IPS-18a (cell line): ENCODE measurements around the gene CNN3.

Experiments used
- H3K27ac ChIP-seq: one replicate; pipeline ENCODE4 v1.5.1; 2013; ENCODE audit warnings: low read length
- H3K27me3 ChIP-seq: one replicate; pipeline ENCODE4 v1.6.1; 2013; ENCODE audit warnings: mild to moderate bottlenecking, low read length; ENCODE audit not compliant: control insufficient read depth, insufficient read depth
- H3K36me3 ChIP-seq: one replicate; pipeline ENCODE4 v1.6.1; 2013; ENCODE audit warnings: low read depth, low read length; ENCODE audit not compliant: control insufficient read depth
- H3K4me1 ChIP-seq: one replicate; pipeline ENCODE4 v1.6.1; 2013; ENCODE audit warnings: low read depth, low read length; ENCODE audit not compliant: control insufficient read depth
- H3K4me3 ChIP-seq: one replicate; pipeline ENCODE4 v1.5.1; 2013; ENCODE audit warnings: low read length
- H3K9ac ChIP-seq: one replicate; pipeline ENCODE4 v1.6.1; 2013; ENCODE audit warnings: mild to moderate bottlenecking, low read length, moderate library complexity
- H3K9me3 ChIP-seq: one replicate; pipeline ENCODE4 v1.6.1; 2013; ENCODE audit warnings: low read depth, low read length; ENCODE audit not compliant: control insufficient read depth

Gene CNN3

DNA sequence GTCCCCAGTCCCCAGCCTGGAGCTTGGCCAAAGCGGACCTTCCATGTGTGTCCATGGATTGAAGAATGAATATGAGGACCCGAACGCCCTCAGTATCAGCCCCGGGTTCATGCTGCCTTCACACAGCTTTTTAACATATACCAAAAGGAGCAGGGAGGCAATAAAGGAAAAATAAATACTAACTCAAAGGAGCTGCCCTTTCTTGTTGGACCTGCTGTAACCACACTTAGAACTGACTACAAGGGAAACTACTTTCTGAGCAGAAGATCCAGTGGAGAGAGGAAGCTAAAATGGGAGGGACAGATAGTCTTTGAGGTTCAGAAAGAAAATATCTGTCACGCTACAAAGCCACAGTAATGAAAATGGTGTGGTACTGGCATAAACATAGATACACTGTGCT lies 48.6 kb downstream of the CNN3 start:
- no peaks in the 10 kb centered on the region for H3K9me3 ChIP-seq
- H3K9ac ChIP-seq, result no peak overlapping the region
- H3K4me3 ChIP-seq, result no peak overlapping the region
- H3K36me3 ChIP-seq, result no peaks in the 10 kb centered on the region
- no peaks in the 10 kb centered on the region for H3K27me3 ChIP-seq
- H3K4me1 ChIP-seq, result peaks cover 5% of the 10 kb centered on the region
- H3K27ac ChIP-seq, result no peak overlapping the region

DNA sequence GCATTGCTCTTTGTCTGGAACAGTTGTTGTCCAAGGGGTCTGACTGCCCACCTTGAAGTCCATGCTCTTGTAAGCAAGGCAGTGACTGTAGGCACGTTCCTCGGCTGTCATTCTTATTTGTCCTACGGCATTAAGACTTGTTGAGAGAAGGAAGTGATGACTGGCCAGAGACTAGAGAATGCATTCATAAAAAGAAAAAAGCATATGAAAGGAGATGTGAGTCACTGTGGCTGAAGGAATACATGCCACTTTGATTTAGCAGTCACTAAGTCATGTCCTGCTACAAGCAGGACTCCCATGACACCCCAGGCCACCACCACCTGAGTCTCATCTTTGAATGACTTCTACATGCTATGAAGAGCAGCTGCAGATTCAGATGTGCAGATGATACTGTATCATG lies 50.5 kb downstream of the CNN3 start:
- no peak overlapping the region for H3K4me3 ChIP-seq
- H3K27me3 ChIP-seq, result no peaks in the 10 kb centered on the region
- no peaks in the 10 kb centered on the region for H3K9me3 ChIP-seq
- no peaks in the 10 kb centered on the region for H3K36me3 ChIP-seq
- H3K27ac ChIP-seq, result no peak overlapping the region
- no peak overlapping the region for H3K9ac ChIP-seq
- H3K4me1 ChIP-seq, result no peaks in the 10 kb centered on the region

- Histone ChIP-seq H3K4me1 (no peaks in the 10 kb centered on the region), H3K9me3 (no peaks in the 10 kb centered on the region), H3K36me3 (no peaks in the 10 kb centered on the region), H3K9ac (no peak overlapping the region), H3K4me3 (no peak overlapping the region), H3K27ac (no peak overlapping the region), H3K27me3 (no peaks in the 10 kb centered on the region)
These were observed 51.1 kb downstream of the CNN3 start for GRCh38 chr1:94875794-94876193.

DNA sequence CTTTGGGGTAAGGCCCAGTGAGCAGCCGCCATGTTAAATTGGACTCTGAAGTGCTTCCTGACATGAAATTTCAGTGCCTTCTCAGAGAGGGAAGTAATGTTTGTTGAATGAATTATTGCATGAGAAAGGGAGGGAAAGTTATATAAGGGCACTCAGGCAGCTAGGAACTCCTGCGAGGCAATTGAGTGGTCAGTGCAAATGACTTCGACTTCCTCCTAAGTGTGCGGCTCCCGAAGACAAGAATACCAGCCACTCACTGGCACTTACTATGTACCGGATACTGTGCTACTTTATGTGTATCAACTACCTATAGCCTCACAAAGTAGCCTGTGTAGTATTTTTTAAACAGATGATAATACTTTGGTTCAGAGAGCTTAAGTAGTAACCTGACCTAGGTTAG lies 52.5 kb downstream of the CNN3 start:
- no peak overlapping the region for H3K4me3 ChIP-seq
- H3K9ac ChIP-seq, result no peak overlapping the region
- no peaks in the 10 kb centered on the region for H3K9me3 ChIP-seq
- no peaks in the 10 kb centered on the region for H3K27me3 ChIP-seq
- H3K27ac ChIP-seq, result no peak overlapping the region
- H3K4me1 ChIP-seq, result peaks cover 1% of the 10 kb centered on the region
- H3K36me3 ChIP-seq, result no peaks in the 10 kb centered on the region

DNA sequence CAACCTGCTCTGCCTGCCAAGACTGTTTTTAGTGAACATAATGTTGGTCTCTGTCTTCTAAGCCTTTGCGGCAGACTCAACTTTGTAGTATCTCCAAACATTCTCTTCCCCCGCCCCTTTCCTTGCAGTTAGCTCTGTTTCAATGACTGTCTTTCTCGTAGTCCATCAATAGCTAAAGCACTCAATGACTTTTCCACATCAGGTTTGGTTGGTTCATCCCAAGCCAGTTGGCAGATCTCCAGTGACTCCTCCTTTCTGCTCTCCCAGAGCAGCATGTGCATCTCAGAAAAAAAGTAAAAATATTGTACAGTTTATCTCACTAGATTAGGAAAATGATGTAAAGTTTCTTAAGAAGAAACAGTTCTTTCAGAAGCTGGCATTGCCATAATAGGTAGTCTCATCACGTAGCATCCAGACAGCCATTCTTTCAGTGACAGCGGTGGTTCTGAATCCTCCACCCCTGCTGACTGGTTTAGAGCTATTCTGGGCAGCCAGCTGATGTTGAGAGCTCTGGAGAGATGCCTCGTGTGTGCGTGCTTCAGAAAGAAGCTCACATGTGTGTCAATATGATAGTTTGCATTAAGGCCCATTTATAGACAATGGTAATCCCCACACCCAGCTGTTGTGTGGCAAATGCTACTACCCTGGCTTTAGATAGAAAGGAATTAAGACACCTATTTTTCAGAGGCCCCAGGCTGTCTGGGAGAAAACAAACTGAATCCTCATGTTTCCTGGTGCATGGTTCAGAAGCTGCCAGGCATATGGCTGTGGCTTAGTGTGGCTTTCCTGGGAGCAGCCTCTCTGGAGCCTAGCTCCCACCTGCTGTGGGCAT lies 53.2 kb downstream of the CNN3 start:
- Histone ChIP-seq H3K27ac (no peak overlapping the region), H3K36me3 (no peaks in the 10 kb centered on the region), H3K27me3 (no peaks in the 10 kb centered on the region)

GRCh38 chr1:94872771-94873495 lies 54.0 kb downstream of the CNN3 start:
- H3K9me3 ChIP-seq, result no peaks in the 10 kb centered on the region
- no peak overlapping the region for H3K4me3 ChIP-seq
- H3K9ac ChIP-seq, result no peak overlapping the region
- H3K27me3 ChIP-seq, result no peaks in the 10 kb centered on the region
- no peak overlapping the region for H3K27ac ChIP-seq
- no peaks in the 10 kb centered on the region for H3K36me3 ChIP-seq
- peaks cover 10% of the 10 kb centered on the region for H3K4me1 ChIP-seq

More for the DNA sequence above, 53.2 kb downstream of the CNN3 start:
- Histone ChIP-seq H3K4me3 (no peak overlapping the region), H3K4me1 (peaks cover 8% of the 10 kb centered on the region), H3K9ac (no peak overlapping the region), H3K9me3 (no peaks in the 10 kb centered on the region)

GRCh38 chr1:94871031-94871430 lies 55.9 kb downstream of the CNN3 start:
- H3K36me3 ChIP-seq, result no peaks in the 10 kb centered on the region
- no peak overlapping the region for H3K9ac ChIP-seq
- no peak overlapping the region for H3K4me3 ChIP-seq
- no peak overlapping the region for H3K27ac ChIP-seq
- no peaks in the 10 kb centered on the region for H3K27me3 ChIP-seq
- H3K4me1 ChIP-seq, result peaks cover 18% of the 10 kb centered on the region
- H3K9me3 ChIP-seq, result no peaks in the 10 kb centered on the region

- peak overlapping the region; percentile 34 for H3K9ac ChIP-seq
- H3K27me3 ChIP-seq, result no peaks in the 10 kb centered on the region
- peak overlapping the region; percentile 12 for H3K4me3 ChIP-seq
- peaks cover 58% of the 10 kb centered on the region for H3K4me1 ChIP-seq
- H3K36me3 ChIP-seq, result no peaks in the 10 kb centered on the region
- H3K27ac ChIP-seq, result peak overlapping the region; percentile 38
- H3K9me3 ChIP-seq, result no peaks in the 10 kb centered on the region
These were observed 60.6 kb downstream of the CNN3 start for GRCh38 chr1:94866164-94866807.

- peak overlapping the region; percentile 2 for H3K4me3 ChIP-seq
- H3K36me3 ChIP-seq, result no peaks in the 10 kb centered on the region
- H3K27ac ChIP-seq, result peak overlapping the region; percentile 18
- H3K9me3 ChIP-seq, result no peaks in the 10 kb centered on the region
- H3K9ac ChIP-seq, result no peak overlapping the region
- peaks cover 58% of the 10 kb centered on the region for H3K4me1 ChIP-seq
- no peaks in the 10 kb centered on the region for H3K27me3 ChIP-seq
These were observed 61.5 kb downstream of the CNN3 start for GRCh38 chr1:94865360-94865759.

DNA sequence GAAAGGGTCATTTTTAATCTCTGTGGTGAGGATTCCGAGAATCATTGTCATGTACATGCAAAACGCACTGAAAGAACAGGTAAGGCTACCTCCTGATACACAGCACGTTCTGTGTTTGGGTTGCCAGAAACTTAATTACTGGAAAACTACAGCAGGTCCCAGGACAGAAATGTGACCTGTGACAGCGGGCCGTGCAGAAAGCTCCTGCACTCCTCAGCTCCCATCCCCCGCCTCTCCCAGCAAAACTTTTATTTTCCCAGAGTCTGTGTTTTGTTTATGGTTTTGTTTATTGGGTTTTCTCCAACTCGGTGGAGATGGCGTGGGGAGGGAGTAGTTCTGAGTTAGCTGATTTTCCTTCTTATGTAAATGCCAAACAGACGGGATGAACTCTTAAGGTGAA lies 62.1 kb downstream of the CNN3 start:
- no peaks in the 10 kb centered on the region for H3K36me3 ChIP-seq
- peaks cover 58% of the 10 kb centered on the region for H3K4me1 ChIP-seq
- no peaks in the 10 kb centered on the region for H3K9me3 ChIP-seq
- peak overlapping the region; percentile 2 for H3K4me3 ChIP-seq
- H3K27ac ChIP-seq, result no peak overlapping the region
- no peaks in the 10 kb centered on the region for H3K27me3 ChIP-seq
- H3K9ac ChIP-seq, result no peak overlapping the region

DNA sequence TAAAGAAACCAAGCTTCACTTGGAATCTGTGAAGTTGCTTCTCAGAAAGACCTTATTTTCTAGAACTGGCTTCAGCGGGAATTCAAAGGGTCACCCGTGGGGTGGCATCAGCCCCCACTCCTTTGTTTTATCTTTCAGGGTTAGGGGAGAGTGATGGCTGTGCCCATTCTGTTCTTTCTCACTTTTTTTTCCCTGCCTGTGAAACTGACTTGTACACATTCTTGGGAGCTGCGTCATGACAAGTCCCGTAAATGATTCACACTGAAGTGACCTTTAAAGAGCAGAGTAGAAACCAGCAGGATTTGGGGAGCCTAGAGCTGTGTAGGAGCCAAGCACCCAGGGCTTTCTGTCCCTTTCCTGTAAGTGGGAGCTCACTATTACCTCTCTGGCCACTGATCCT lies 63.0 kb downstream of the CNN3 start:
- H3K4me1 ChIP-seq, result peaks cover 51% of the 10 kb centered on the region
- H3K9me3 ChIP-seq, result no peaks in the 10 kb centered on the region
- no peaks in the 10 kb centered on the region for H3K27me3 ChIP-seq
- H3K36me3 ChIP-seq, result no peaks in the 10 kb centered on the region
- no peak overlapping the region for H3K4me3 ChIP-seq
- no peak overlapping the region for H3K27ac ChIP-seq
- no peak overlapping the region for H3K9ac ChIP-seq
